Liver (tissue), 9 donors: Measurements from ENCODE around the gene CABLES1. TPM values are rescaled to one million over a fixed set of nuclear protein-coding genes. Genes with fewer than 3 reads are reported as not detected.

Experiments used
- DNase-seq: peaks from one replicate; pipeline ENCODE4 v3.0.0-alpha.2; 2017; ENCODE audit warnings: low spot score
- H3K27ac ChIP-seq, 2 donors: one replicate each; pipeline ENCODE4 v1.7.0; 2013; ENCODE audit warnings: inconsistent platforms in 2 of 2, low read length in 2 of 2, control low read depth in 1 of 2, low read depth in 1 of 2, mild to moderate bottlenecking in 1 of 2
- H3K27me3 ChIP-seq, 4 donors: one replicate each; pipeline versions ENCODE4 v1.6.1 to v1.7.0; 2013; ENCODE audit warnings: low read length in 3 of 4, inconsistent platforms in 1 of 4, mild to moderate bottlenecking in 1 of 4, moderate library complexity in 1 of 4; ENCODE audit not compliant: control insufficient read depth in 4 of 4, insufficient read depth in 4 of 4
- H3K36me3 ChIP-seq, 4 donors: one replicate each; pipeline versions ENCODE4 v1.6.1 to v1.7.0; 2013; ENCODE audit warnings: low read length in 3 of 4, mild to moderate bottlenecking in 3 of 4, low read depth in 1 of 4, moderate library complexity in 1 of 4; ENCODE audit not compliant: control insufficient read depth in 4 of 4, insufficient read depth in 3 of 4
- H3K4me1 ChIP-seq, 4 donors: one replicate each; pipeline versions ENCODE4 v1.6.1 to v1.7.0; 2013; ENCODE audit warnings: low read length in 3 of 4, mild to moderate bottlenecking in 3 of 4, moderate library complexity in 1 of 4; ENCODE audit not compliant: control insufficient read depth in 4 of 4, insufficient read depth in 4 of 4
- H3K4me3 ChIP-seq, 3 donors: one replicate each; pipeline versions ENCODE4 v1.6.1 to v1.7.0; 2013; ENCODE audit warnings: low read length in 3 of 3, control low read depth in 1 of 3, low read depth in 1 of 3, mild to moderate bottlenecking in 1 of 3
- H3K9ac ChIP-seq, 2 donors: one replicate each; pipeline ENCODE4 v1.7.0; 2013; ENCODE audit warnings: low read length in 2 of 2, mild to moderate bottlenecking in 2 of 2, moderate library complexity in 2 of 2, control low read depth in 1 of 2, low read depth in 1 of 2
- H3K9me3 ChIP-seq, 4 donors: one replicate each; pipeline versions ENCODE4 v1.6.1 to v1.7.0; 2013; ENCODE audit warnings: low read length in 3 of 4; ENCODE audit not compliant: control insufficient read depth in 4 of 4
- FOXA1 ChIP-seq: IDR thresholded peaks from 2 replicates; pipeline ENCODE4 v1.6.1; 2016; ENCODE audit warnings: antibody characterized with exemption
- HNF4G ChIP-seq: IDR thresholded peaks from 2 replicates; pipeline ENCODE4 v1.6.1; 2016; ENCODE audit warnings: antibody characterized with exemption
- JUND ChIP-seq, 2 donors: IDR thresholded peaks; 2 replicates each; pipeline ENCODE4 v1.6.1; 2016; ENCODE audit warnings: antibody characterized with exemption in 2 of 2
- NR2F2 ChIP-seq: IDR thresholded peaks from 2 replicates; pipeline ENCODE4 v1.6.1; 2016; ENCODE audit warnings: antibody characterized with exemption
- RAD21 ChIP-seq, 2 donors: IDR thresholded peaks; 2 replicates each; pipeline ENCODE4 v1.6.1; 2016; ENCODE audit warnings: antibody characterized with exemption in 2 of 2, mild to moderate bottlenecking in 2 of 2
- REST ChIP-seq: IDR thresholded peaks from 2 replicates; pipeline ENCODE4 v1.6.1; 2016; ENCODE audit warnings: antibody characterized with exemption, mild to moderate bottlenecking
- RXRA ChIP-seq, 2 donors: IDR thresholded peaks; 2 replicates each; pipeline ENCODE4 v1.6.1; 2017 to 2018; ENCODE audit warnings: antibody characterized with exemption in 2 of 2, mild to moderate bottlenecking in 1 of 2
- SP1 ChIP-seq: IDR thresholded peaks from 2 replicates; pipeline ENCODE4 v1.6.1; 2018; ENCODE audit warnings: antibody characterized with exemption, mild to moderate bottlenecking
- TAF1 ChIP-seq: conservative IDR thresholded peaks from 2 replicates; pipeline ENCODE4 v1.6.1; 2016; ENCODE audit warnings: antibody characterized with exemption, mild to moderate bottlenecking
- YY1 ChIP-seq: IDR thresholded peaks from 2 replicates; pipeline ENCODE4 v1.6.1; 2016; ENCODE audit warnings: antibody characterized with exemption, mild to moderate bottlenecking
- WGBS: extraction: QIAGEN DNeasy Blood & Tissue Kit; methylation state at CpG from one replicate; pipeline ENCODE4 v1.1.7; 2013; 5-methylcytosine and 5-hydroxymethylcytosine counted together
- polyA plus RNA-seq, 2 donors: library from polyadenylated mRNA; stranded (reverse) in 1 of 2; unstranded in 1 of 2; fragments of 200-250 nt in 1 of 2; fragments of >200 nt in 1 of 2; fragmentation: Nextera tagmentation in 1 of 2; extraction: Ambion mirVana in 1 of 2; gene quantifications; one replicate each; pipeline versions ENCODE4 v1.2.1 to v1.2.3, GENCODE V29; 2013 to 2015
- total RNA-seq, 2 donors: library from RNA; depleted of rRNA; stranded (reverse); fragments of >200 nt; gene quantifications; one replicate each; pipeline ENCODE4 v1.2.3, GENCODE V29; 2014
- TF ChIP-seq, protein P1 (sequence below): IDR thresholded peaks from 2 replicates; pipeline ENCODE4 v1.6.1; 2016; ENCODE audit warnings: antibody characterized with exemption
- TF ChIP-seq, protein P2 (sequence below): IDR thresholded peaks from 2 replicates; pipeline ENCODE4 v1.6.1; 2016; ENCODE audit warnings: antibody characterized with exemption
- TF ChIP-seq, protein P3 (sequence below): IDR thresholded peaks from 2 replicates; pipeline ENCODE4 v1.6.1; 2016; ENCODE audit warnings: antibody characterized with exemption
- TF ChIP-seq, protein P4 (sequence below): fragments of 150-350 bp; IDR thresholded peaks from 2 replicates; pipeline ENCODE4 v1.5.1; 2017; ENCODE audit warnings: improper control_type of control experiment, low read depth, low read length; ENCODE audit not compliant: missing input control
- donor health status: healthy.
- donor health status: healthy.
- donor health status: healthy.
- donor health status: healthy.
- donor health status: healthy.

Gene CABLES1
- total and polyA plus RNA-seq, 4 donors, result 3.3 to 8.9 (median 4.5) TPM

DNA sequence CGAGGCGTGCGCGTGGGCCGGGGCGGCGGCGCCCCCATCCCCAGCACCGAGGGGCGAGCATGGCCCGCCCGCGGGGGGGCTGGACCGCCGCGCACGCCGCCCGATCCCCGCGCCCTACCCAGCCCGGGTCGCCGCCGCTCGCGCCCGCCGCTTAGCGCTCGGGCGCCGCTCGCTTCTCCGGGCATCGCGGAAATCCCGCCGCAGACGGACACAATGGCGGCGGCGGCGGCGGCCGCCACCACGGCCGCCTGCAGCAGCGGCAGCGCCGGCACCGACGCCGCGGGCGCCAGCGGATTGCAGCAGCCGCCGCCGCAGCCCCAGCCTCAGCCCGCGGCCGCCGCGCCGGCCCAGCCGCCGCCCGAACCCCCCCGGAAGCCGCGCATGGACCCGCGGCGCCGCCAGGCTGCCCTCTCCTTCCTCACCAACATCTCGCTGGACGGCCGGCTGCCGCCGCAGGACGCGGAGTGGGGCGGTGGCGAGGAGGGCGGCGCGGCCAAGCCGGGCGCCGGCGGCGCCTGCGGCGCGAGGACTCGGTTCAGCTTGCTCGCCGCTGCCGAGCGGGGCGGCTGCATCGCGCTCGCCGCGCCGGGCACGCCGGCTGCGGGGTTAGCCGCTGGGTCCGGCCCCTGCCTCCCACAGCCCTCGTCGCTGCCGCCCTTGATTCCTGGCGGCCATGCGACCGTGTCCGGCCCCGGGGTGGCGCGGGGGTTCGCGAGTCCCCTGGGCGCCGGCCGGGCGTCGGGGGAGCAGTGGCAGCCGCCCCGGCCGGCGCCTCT lies 453 bp downstream of the CABLES1 start:
- Histone ChIP-seq H3K9ac (peak overlapping the region in 1 of 2 donors; percentile 81), H3K36me3 (no peaks in the 10 kb centered on the region), H3K4me3 (peak overlapping the region; percentile 29 to 85 (median 78)), H3K27ac (peak overlapping the region; percentile 92 to 97), H3K27me3 (no peaks in the 10 kb centered on the region), H3K9me3 (no peaks in the 10 kb centered on the region), H3K4me1 (peaks cover 12 to 53% (median 40%) of the 10 kb centered on the region in 4 donors)
- TF ChIP-seq SP1 (no peak), TAF1 (no peak), RXRA (IDR thresholded peaks at IDR 0.05) (no peak), JUND (IDR thresholded peaks at IDR 0.05) (no peak), NR2F2 (no peak), FOXA1 (no peak), HNF4G (no peak)
- TF ChIP-seq, protein P1, sequence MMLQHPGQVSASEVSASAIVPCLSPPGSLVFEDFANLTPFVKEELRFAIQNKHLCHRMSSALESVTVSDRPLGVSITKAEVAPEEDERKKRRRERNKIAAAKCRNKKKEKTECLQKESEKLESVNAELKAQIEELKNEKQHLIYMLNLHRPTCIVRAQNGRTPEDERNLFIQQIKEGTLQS, result no peak
- TF ChIP-seq, protein P2, sequence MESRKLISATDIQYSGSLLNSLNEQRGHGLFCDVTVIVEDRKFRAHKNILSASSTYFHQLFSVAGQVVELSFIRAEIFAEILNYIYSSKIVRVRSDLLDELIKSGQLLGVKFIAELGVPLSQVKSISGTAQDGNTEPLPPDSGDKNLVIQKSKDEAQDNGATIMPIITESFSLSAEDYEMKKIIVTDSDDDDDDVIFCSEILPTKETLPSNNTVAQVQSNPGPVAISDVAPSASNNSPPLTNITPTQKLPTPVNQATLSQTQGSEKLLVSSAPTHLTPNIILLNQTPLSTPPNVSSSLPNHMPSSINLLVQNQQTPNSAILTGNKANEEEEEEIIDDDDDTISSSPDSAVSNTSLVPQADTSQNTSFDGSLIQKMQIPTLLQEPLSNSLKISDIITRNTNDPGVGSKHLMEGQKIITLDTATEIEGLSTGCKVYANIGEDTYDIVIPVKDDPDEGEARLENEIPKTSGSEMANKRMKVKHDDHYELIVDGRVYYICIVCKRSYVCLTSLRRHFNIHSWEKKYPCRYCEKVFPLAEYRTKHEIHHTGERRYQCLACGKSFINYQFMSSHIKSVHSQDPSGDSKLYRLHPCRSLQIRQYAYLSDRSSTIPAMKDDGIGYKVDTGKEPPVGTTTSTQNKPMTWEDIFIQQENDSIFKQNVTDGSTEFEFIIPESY, result no peak
- TF ChIP-seq, protein P3, sequence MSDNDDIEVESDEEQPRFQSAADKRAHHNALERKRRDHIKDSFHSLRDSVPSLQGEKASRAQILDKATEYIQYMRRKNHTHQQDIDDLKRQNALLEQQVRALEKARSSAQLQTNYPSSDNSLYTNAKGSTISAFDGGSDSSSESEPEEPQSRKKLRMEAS, result no peak
- peak; percentile 39 for DNase-seq
- under 1% methylated on average over 134 of the region's 134 CpGs for WGBS

DNA sequence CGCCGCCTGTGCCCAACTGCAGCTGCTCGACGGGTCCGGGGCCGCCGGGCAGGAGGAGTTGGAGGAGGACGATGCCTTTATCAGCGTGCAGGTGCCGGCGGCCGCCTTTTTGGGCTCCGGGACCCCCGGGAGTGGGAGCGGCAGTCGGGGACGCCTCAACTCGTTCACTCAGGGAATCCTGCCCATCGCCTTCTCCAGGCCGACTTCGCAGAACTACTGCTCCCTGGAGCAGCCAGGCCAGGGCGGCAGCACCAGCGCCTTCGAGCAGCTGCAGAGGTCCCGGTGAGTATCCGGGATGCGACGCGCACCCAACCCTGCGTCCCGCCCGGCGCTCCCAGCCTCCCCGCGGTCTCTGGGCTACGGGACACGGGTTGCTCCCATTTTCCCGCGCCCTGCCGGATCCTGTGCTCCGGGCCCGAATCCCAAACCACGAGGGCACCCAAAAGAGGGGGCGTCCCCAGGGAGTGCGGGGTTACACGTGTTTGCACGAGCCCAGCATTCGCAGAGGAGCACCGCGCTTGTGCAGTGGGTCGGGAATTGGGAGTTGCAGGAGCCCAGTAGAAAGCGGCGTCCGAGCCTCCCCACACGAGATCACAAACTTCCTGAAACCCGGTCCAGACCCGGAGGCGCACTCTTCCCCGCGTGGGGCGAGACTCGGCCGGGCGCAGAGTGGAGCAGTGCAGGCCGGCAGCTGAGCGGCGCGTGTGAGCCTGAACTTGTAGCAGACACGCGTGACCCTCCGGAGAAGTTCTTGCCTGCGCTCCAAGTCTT lies 1.2 kb downstream of the CABLES1 start:
- no peaks in the 10 kb centered on the region for H3K9me3 ChIP-seq
- peak overlapping the region; percentile 41 to 58 for H3K9ac ChIP-seq
- H3K4me1 ChIP-seq, result peaks cover 13 to 60% (median 48%) of the 10 kb centered on the region in 4 donors
- H3K27me3 ChIP-seq, result no peaks in the 10 kb centered on the region
- TF ChIP-seq RAD21 (IDR thresholded peaks at IDR 0.05) (peak in 1 of 2 donors; percentile 2), REST (no peak), YY1 (peak; percentile 19)
- TF ChIP-seq, protein P3, result no peak
- TF ChIP-seq, protein P4, sequence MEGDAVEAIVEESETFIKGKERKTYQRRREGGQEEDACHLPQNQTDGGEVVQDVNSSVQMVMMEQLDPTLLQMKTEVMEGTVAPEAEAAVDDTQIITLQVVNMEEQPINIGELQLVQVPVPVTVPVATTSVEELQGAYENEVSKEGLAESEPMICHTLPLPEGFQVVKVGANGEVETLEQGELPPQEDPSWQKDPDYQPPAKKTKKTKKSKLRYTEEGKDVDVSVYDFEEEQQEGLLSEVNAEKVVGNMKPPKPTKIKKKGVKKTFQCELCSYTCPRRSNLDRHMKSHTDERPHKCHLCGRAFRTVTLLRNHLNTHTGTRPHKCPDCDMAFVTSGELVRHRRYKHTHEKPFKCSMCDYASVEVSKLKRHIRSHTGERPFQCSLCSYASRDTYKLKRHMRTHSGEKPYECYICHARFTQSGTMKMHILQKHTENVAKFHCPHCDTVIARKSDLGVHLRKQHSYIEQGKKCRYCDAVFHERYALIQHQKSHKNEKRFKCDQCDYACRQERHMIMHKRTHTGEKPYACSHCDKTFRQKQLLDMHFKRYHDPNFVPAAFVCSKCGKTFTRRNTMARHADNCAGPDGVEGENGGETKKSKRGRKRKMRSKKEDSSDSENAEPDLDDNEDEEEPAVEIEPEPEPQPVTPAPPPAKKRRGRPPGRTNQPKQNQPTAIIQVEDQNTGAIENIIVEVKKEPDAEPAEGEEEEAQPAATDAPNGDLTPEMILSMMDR, result no peak
- H3K36me3 ChIP-seq, result no peaks in the 10 kb centered on the region
- H3K4me3 ChIP-seq, result peak overlapping the region; percentile 29 to 85 (median 78)
- peak; percentile 38 for DNase-seq
- peak overlapping the region; percentile 72 to 85 for H3K27ac ChIP-seq
- 3% methylated on average over 72 of the region's 72 CpGs for WGBS
